K562 (cell line): ENCODE data around the gene PGGHG. TPM values are rescaled to one million over a fixed set of nuclear protein-coding genes. Genes with fewer than 3 reads are reported as not detected.

Experiments
- ATAC-seq: fragments of 200-7000 bp; cut with Tn5 transposase; 3 replicates; pipeline ENCODE4 v1.9.1; 2020; ENCODE audit warnings: moderate library complexity
- BruUV-seq: library from RNA; stranded (reverse); fragments of 400-500 nt; replicated peaks from 2 replicates; lab custom pipeline; 2021; lab: Mats Ljungman, UMichigan
- CTCF ChIA-PET: fragments of 300-600 bp; formaldehyde crosslinking; extraction: SDS; loops from one replicate; lab custom pipeline; 2021; ENCODE audit warnings: low intra/inter-chr PET ratio; lab: Yijun Ruan, JAX
- POLR2A ChIA-PET: fragments of 300-600, 350-650 bp; sonication (Branson Sonifier 250); formaldehyde crosslinking; extraction: SDS; loops from one replicate; lab custom pipeline; 2021; ENCODE audit warnings: antibody characterized with exemption, inconsistent platforms; lab: Yijun Ruan, JAX
- DNase-seq, 4 experiments: peaks; one replicate each; pipeline versions ENCODE4 v3.0.0 to v3.0.0-alpha.2; 2011 to 2018; ENCODE audit warnings: low spot score in 3 of 4, mixed read lengths in 3 of 4; ENCODE audit errors: extremely low read depth in 1 of 4
- FAIRE-seq: peaks from 2 replicates; lab custom pipeline; 2011; peaks lifted over from hg19 to GRCh38; lab: Jason Lieb, UNC
- H2AFZ ChIP-seq: 2 replicates; pipeline ENCODE4 v1.6.0; 2011; ENCODE audit warnings: low read depth, low read length, control low read depth, inconsistent platforms
- H3K27ac ChIP-seq: fragments of 200-600 bp; 3 replicates; pipeline ENCODE4 v1.8.0; 2011; ENCODE audit warnings: low read depth, mild to moderate bottlenecking, control low read depth, inconsistent platforms, low read length, moderate library complexity, mixed read lengths; ENCODE audit errors: extremely low read depth
- H3K27me3 ChIP-seq, 2 experiments: fragments of 300-600 bp in 1 of 2; 2 replicates in 1 of 2; 3 replicates in 1 of 2; pipeline versions ENCODE4 v1.6.0 to v1.8.0; 2011; ENCODE audit warnings: inconsistent platforms in 2 of 2, low read length in 2 of 2, mild to moderate bottlenecking in 1 of 2, mixed read lengths in 1 of 2, moderate library complexity in 1 of 2; ENCODE audit not compliant: control insufficient read depth in 2 of 2, insufficient read depth in 2 of 2
- H3K36me3 ChIP-seq: fragments of 300-600 bp; 3 replicates; pipeline ENCODE4 v1.8.0; 2011; ENCODE audit warnings: mild to moderate bottlenecking, low read length, inconsistent platforms; ENCODE audit not compliant: control insufficient read depth, insufficient read depth
- H3K4me1 ChIP-seq, 2 experiments: fragments of 200-600 bp in 1 of 2; replicated peaks in 1 of 2; 2 replicates in 1 of 2; 3 replicates in 1 of 2; pipeline versions ENCODE4 v1.5.1 to v1.8.0; 2011; ENCODE audit warnings: inconsistent platforms in 2 of 2, low read length in 2 of 2, mild to moderate bottlenecking in 1 of 2, mixed read lengths in 1 of 2, moderate library complexity in 1 of 2; ENCODE audit not compliant: control insufficient read depth in 2 of 2, insufficient read depth in 2 of 2
- H3K4me2 ChIP-seq: 2 replicates; pipeline ENCODE4 v1.6.1; 2011; ENCODE audit warnings: low read length, control low read depth, inconsistent platforms, mixed read lengths; ENCODE audit not compliant: insufficient read depth
- H3K4me3 ChIP-seq: fragments of 200-600 bp; sonication (generic), shearing (Covaris generic); 2 replicates; pipeline ENCODE4 v1.5.1; 2016; ENCODE audit warnings: control low read depth, inconsistent platforms
- H3K79me2 ChIP-seq: fragments of 200-600 bp; 3 replicates; pipeline ENCODE4 v1.8.0; 2011; ENCODE audit warnings: low read length, inconsistent platforms; ENCODE audit not compliant: control insufficient read depth, insufficient read depth
- H3K9ac ChIP-seq, 2 experiments: 2 replicates each; pipeline versions ENCODE4 v1.6.0 to v1.6.1; 2011; ENCODE audit warnings: low read depth in 2 of 2, low read length in 2 of 2, control low read depth in 1 of 2, inconsistent platforms in 1 of 2, mild to moderate bottlenecking in 1 of 2, mixed read lengths in 1 of 2; ENCODE audit not compliant: insufficient read depth in 1 of 2
- H3K9me1 ChIP-seq: one replicate; pipeline ENCODE4 v1.6.0; 2011; ENCODE audit warnings: inconsistent platforms, mild to moderate bottlenecking, low read length, moderate library complexity; ENCODE audit not compliant: control insufficient read depth, insufficient read depth
- H3K9me3 ChIP-seq: replicated peaks from 2 replicates; pipeline ENCODE4 v1.5.1; 2011; ENCODE audit warnings: low read depth, low read length, inconsistent platforms; ENCODE audit not compliant: control insufficient read depth, insufficient read depth
- H4K20me1 ChIP-seq: replicated peaks from 2 replicates; pipeline ENCODE4 v1.6.1; 2011; ENCODE audit warnings: low read length, inconsistent platforms, mixed read lengths; ENCODE audit not compliant: control insufficient read depth, insufficient read depth
- SMAD1 ChIP-seq: fragments of 150-350 bp; IDR thresholded peaks from 2 replicates; pipeline ENCODE4 v1.6.1; 2014; ENCODE audit warnings: low read length, low read depth; ENCODE audit not compliant: partially characterized antibody
- SUPT5H ChIP-seq: fragments of 450-650 bp; IDR thresholded peaks from 2 replicates; pipeline ENCODE4 v1.6.1; 2016
- WGBS: fragments of 100-300 bp; shearing (Covaris generic); methylation state at CpG from one replicate; pipeline ENCODE4 v1.1.6; 2016; ENCODE audit warnings: low coverage, mixed read lengths; ENCODE audit not compliant: insufficient coverage; ENCODE audit errors: missing lambda C conversion rate; 5-methylcytosine and 5-hydroxymethylcytosine counted together
- in situ Hi-C: fragments of 300-500 bp; cut with MboI; formaldehyde crosslinking; loops from 4 replicates; pipeline ENCODE4 v1.15.0; 2018; ENCODE audit warnings: inconsistent platforms, mixed read lengths
- intact Hi-C: fragments of 100-400 bp; cut with micrococcal nuclease; formaldehyde crosslinking; loops from 2 replicates; pipeline ENCODE4 v1.14.2; 2022
- polyA plus RNA-seq, 8 experiments: library from polyadenylated mRNA; depleted of rRNA in 4 of 8; stranded (reverse) in 5 of 8; unstranded in 3 of 8; fragments of >200 nt; fragmentation: Nextera tagmentation in 2 of 8; fragmentation: Illumina TruSeq in 1 of 8; extraction: Ambion mirVana in 2 of 8; extraction: Trizol in 1 of 8; gene quantifications; 2 replicates each; pipeline versions ENCODE4 v1.2.1 to v1.2.3, GENCODE V29; 2011 to 2014; ENCODE audit warnings: inconsistent platforms in 1 of 8, missing spikeins in 1 of 8
- total RNA-seq, 7 experiments: library from RNA; depleted of rRNA in 6 of 7; stranded (reverse); fragments of >200 nt in 6 of 7; fragmentation: Illumina TruSeq in 2 of 7; extraction: Trizol in 2 of 7; gene quantifications; 2 replicates each; pipeline versions ENCODE4 v1.2.1 to v1.2.3, GENCODE V29; 2011 to 2021; ENCODE audit warnings: low replicate concordance in 1 of 7
- TF ChIP-seq, protein P1 (sequence below): fragments of 250-450 bp; sonication (Bioruptor Pico); IDR thresholded peaks from 2 replicates; pipeline ENCODE4 v1.5.0; 2020; ENCODE audit warnings: mild to moderate bottlenecking
- TF ChIP-seq, protein P2 (sequence below): sonication (generic); formaldehyde crosslinking; IDR thresholded peaks from 2 replicates; pipeline ENCODE4 v1.8.0; 2022; ENCODE audit warnings: mild to moderate bottlenecking, low read depth, missing genetic modification reagents
- TF ChIP-seq, protein P3 (sequence below): fragments of 250-450 bp; sonication (Bioruptor Pico); IDR thresholded peaks from 2 replicates; pipeline ENCODE4 v1.5.0; 2021

The PGGHG gene
- total and polyA plus RNA-seq, 9 of the 15 experiments (the other 6 are each of a cell fraction or from before 2014, with no cell fraction given): 0.38 to 85.1 (median 18.1) TPM

DNA sequence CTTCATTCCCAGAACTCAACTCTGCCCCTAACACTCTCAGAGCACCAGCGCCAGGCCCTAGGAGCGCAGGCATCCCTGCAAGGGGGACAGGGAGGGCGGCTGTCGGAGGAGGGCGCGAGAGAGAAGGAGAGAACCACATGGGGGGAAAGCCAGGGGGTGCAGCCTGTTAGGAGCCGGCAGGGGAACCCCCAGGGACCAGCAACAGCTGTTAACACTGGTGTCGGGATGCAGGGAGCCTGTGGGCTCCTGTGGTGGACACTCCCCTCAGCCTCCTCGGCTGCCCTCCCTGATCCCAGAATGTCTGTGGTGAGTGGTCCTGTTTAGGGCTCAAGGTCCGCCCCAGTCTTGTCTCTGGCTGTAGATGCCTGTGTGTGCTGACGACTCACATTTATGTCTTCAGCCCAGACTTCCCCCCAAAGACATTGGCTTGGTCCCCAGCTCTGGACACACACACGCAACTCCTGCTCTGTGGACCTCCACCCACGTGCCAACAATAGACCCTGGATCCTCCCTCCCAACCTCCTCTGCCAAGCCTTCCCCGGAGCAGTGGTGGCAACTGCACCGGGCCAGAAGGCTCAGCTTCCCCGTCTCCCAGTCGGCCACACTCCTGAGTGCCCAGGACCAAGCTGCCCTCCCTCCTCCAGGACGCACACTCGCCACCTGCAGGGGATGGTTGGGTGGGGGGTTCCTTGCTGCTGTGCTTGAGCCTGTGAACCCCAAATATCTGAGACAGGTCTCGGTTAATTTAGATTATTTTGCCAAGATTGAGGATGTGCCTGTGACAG, 11.2 kb downstream of the PGGHG start (continued):
- TF ChIP-seq, protein P1, sequence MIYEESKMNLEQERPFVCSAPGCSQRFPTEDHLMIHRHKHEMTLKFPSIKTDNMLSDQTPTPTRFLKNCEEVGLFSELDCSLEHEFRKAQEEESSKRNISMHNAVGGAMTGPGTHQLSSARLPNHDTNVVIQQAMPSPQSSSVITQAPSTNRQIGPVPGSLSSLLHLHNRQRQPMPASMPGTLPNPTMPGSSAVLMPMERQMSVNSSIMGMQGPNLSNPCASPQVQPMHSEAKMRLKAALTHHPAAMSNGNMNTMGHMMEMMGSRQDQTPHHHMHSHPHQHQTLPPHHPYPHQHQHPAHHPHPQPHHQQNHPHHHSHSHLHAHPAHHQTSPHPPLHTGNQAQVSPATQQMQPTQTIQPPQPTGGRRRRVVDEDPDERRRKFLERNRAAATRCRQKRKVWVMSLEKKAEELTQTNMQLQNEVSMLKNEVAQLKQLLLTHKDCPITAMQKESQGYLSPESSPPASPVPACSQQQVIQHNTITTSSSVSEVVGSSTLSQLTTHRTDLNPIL: no peak
- no peak for TF ChIP-seq SUPT5H
- TF ChIP-seq, protein P2, sequence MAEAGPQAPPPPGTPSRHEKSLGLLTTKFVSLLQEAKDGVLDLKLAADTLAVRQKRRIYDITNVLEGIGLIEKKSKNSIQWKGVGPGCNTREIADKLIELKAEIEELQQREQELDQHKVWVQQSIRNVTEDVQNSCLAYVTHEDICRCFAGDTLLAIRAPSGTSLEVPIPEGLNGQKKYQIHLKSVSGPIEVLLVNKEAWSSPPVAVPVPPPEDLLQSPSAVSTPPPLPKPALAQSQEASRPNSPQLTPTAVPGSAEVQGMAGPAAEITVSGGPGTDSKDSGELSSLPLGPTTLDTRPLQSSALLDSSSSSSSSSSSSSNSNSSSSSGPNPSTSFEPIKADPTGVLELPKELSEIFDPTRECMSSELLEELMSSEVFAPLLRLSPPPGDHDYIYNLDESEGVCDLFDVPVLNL (CRISPR knock-in tag): no peak
- TF ChIP-seq, protein P3, sequence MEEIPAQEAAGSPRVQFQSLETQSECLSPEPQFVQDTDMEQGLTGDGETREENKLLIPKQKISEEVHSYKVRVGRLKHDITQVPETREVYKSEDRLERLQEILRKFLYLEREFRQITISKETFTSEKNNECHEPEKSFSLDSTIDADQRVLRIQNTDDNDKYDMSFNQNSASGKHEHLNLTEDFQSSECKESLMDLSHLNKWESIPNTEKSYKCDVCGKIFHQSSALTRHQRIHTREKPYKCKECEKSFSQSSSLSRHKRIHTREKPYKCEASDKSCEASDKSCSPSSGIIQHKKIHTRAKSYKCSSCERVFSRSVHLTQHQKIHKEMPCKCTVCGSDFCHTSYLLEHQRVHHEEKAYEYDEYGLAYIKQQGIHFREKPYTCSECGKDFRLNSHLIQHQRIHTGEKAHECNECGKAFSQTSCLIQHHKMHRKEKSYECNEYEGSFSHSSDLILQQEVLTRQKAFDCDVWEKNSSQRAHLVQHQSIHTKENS (CRISPR knock-in tag): no peak

DNA sequence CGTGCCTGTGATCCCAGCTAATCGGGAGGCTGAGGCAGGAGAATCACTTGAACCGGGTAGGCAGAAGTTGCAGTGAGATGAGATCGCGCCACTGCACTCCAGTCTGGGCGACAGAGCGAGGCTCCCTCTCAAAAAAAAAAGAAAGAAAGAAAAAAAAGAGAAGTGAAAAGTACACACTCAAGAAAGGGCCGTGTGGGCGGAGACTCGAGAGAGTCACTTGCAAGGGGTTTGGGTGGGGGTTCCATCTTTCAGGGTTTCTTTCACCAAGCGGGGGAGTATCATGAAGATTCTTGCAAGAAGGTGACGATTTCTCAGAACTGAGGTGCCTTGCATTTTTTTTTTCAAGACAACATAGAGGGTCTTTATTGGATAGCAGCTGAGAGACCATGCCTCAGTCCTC, 14.4 kb downstream of the PGGHG start:
- H2AFZ ChIP-seq: no peak overlapping the region
- intact Hi-C loops: no loop called here
- H3K36me3 ChIP-seq: no peaks in the 10 kb centered on the region
- WGBS: 77% methylated on average over 7 of the region's 12 CpGs
- no peak overlapping the region for H3K9ac ChIP-seq
- peaks cover 4% of the 10 kb centered on the region; the same call in 1 of the 3 replicates for H3K79me2 ChIP-seq
- CTCF ChIA-PET: no interaction called here
- POLR2A ChIA-PET: no interaction called here
- no peak overlapping the region for H3K4me2 ChIP-seq
- H3K27me3 ChIP-seq: no peaks in the 10 kb centered on the region
- TF ChIP-seq SMAD1: no peak
- TF ChIP-seq, all 486 proteins: peak for 0
- no peak for DNase-seq
- ATAC-seq: no peak
- Histone ChIP-seq H3K27ac (no peak overlapping the region), H3K4me1 (peaks cover 14 to 49% of the 10 kb centered on the region in 2 experiments), H4K20me1 (no peaks in the 10 kb centered on the region), H3K9me1 (no peaks in the 10 kb centered on the region), H3K9me3 (no peaks in the 10 kb centered on the region; the same call in 1 of the 2 replicates), H3K4me3 (no peak overlapping the region)
- FAIRE-seq: no peak
- BruUV-seq: no TSS peak
- in situ Hi-C loops: no loop called here
